PC-9 (cell line): ENCODE data around the gene F3. TPM values are rescaled to one million over a fixed set of nuclear protein-coding genes. Genes with fewer than 3 reads are reported as not detected.

ENCODE experiments used
- BruUV-seq: library from RNA; stranded (reverse); fragments of 400-500 nt; replicated peaks from 2 replicates; lab custom pipeline; 2021; lab: Mats Ljungman, UMichigan
- CTCF ChIA-PET: fragments of 300-600 bp; sonication (Branson Sonifier 250); formaldehyde crosslinking; loops from one replicate; lab custom pipeline; 2022; ENCODE audit warnings: antibody characterized with exemption; lab: Charles Lee
- POLR2A ChIA-PET: fragments of 300-600 bp; sonication (Branson Sonifier 250); formaldehyde crosslinking; loops from one replicate; lab custom pipeline; 2022; ENCODE audit warnings: antibody characterized with exemption; ENCODE audit not compliant: unreplicated experiment; lab: Charles Lee
- DNase-seq, 2 experiments: peaks; one replicate each; pipeline versions ENCODE4 v3.0.0 to v3.0.0-alpha.2; 2015 to 2022; ENCODE audit warnings: mixed read lengths in 1 of 2
- H2AFZ ChIP-seq: fragments of 200-600 bp; sonication (generic); 2 replicates; pipeline ENCODE4 v1.8.1; 2017; ENCODE audit warnings: antibody characterized with exemption
- H3F3A ChIP-seq: fragments of 200-600 bp; sonication (generic); 2 replicates; pipeline ENCODE4 v1.8.1; 2017; ENCODE audit warnings: antibody characterized with exemption, mild to moderate bottlenecking, low read depth; ENCODE audit not compliant: insufficient read depth
- H3K27ac ChIP-seq: fragments of 200-600 bp; sonication (generic); 2 replicates; pipeline ENCODE4 v1.6.1; 2016; ENCODE audit warnings: mixed run types
- H3K27me3 ChIP-seq: fragments of 200-600 bp; sonication (generic); 2 replicates; pipeline ENCODE4 v1.6.1; 2016; ENCODE audit warnings: low read depth, mixed run types; ENCODE audit not compliant: insufficient read depth
- H3K36me3 ChIP-seq: fragments of 200-600 bp; sonication (generic); 2 replicates; pipeline ENCODE4 v1.6.1; 2016; ENCODE audit warnings: low read depth, mixed run types
- H3K4me1 ChIP-seq: fragments of 200-600 bp; sonication (generic); replicated peaks from 2 replicates; pipeline ENCODE4 v1.6.1; 2016; ENCODE audit warnings: mixed run types; ENCODE audit not compliant: insufficient read depth
- H3K4me2 ChIP-seq: fragments of 200-600 bp; sonication (generic); 2 replicates; pipeline ENCODE4 v1.6.1; 2017; ENCODE audit warnings: mixed run types
- H3K4me3 ChIP-seq: fragments of 200-600 bp; sonication (generic); 2 replicates; pipeline ENCODE4 v1.6.1; 2016; ENCODE audit warnings: mixed run types
- H3K79me2 ChIP-seq: fragments of 200-600 bp; sonication (generic); 2 replicates; pipeline ENCODE4 v1.6.1; 2017; ENCODE audit warnings: low read depth, mixed run types
- H3K9me2 ChIP-seq: fragments of 200-600 bp; sonication (generic); 2 replicates; pipeline ENCODE4 v1.8.1; 2017; ENCODE audit warnings: mild to moderate bottlenecking; ENCODE audit not compliant: insufficient read depth
- H3K9me3 ChIP-seq: fragments of 200-600 bp; sonication (generic); 2 replicates; pipeline ENCODE4 v1.8.1; 2016; ENCODE audit warnings: low read depth; ENCODE audit not compliant: insufficient read depth
- H4K20me1 ChIP-seq: fragments of 200-600 bp; sonication (generic); 2 replicates; pipeline ENCODE4 v1.8.1; 2017; ENCODE audit not compliant: insufficient read depth
- CTCF ChIP-seq: fragments of 200-600 bp; sonication (generic); conservative IDR thresholded peaks from 2 replicates; pipeline ENCODE4 v1.6.1; 2017; ENCODE audit warnings: mixed run types, antibody characterized with exemption, mild to moderate bottlenecking, moderate library complexity
- EZH2 ChIP-seq: fragments of 200-600 bp; sonication (generic); IDR thresholded peaks from 2 replicates; pipeline ENCODE4 v1.8.0; 2017; ENCODE audit warnings: antibody characterized with exemption, low read depth
- intact Hi-C: fragments of 100-400 bp; cut with micrococcal nuclease; formaldehyde crosslinking; loops from one replicate; pipeline ENCODE4 v1.10.0; 2022; ENCODE audit not compliant: unreplicated experiment
- total RNA-seq: library from RNA; stranded (reverse); gene quantifications from 2 replicates; pipeline ENCODE4 v1.2.3, GENCODE V29; 2021

F3 gene
- total RNA-seq, 1 experiment from 2014 or later, result 335 TPM

GRCh38 chr1:94552071-94552586 lies 10.6 kb upstream of the F3 start:
- DNase-seq, result peak in 1 of 2 experiments; percentile 47
- no peak for TF ChIP-seq EZH2
- TF ChIP-seq CTCF, result no peak
- Histone ChIP-seq H3F3A (no peaks in the 10 kb centered on the region), H3K27ac (no peak overlapping the region), H3K36me3 (no peaks in the 10 kb centered on the region), H3K9me2 (no peaks in the 10 kb centered on the region), H3K9me3 (no peaks in the 10 kb centered on the region), H2AFZ (no peak overlapping the region), H3K27me3 (no peaks in the 10 kb centered on the region), H3K4me2 (no peak overlapping the region), H4K20me1 (no peaks in the 10 kb centered on the region), H3K79me2 (no peaks in the 10 kb centered on the region), H3K4me3 (no peak overlapping the region), H3K4me1 (peaks cover 13% of the 10 kb centered on the region)
- ChIA-PET POLR2A (interaction anchor here (0.6 kb wide), 1 partner anchor 10 kb away, joined by 3 read pairs; no protein-coding TSS in a partner anchor), CTCF (no interaction called here)
- intact Hi-C loops, result no loop called here
- BruUV-seq, result no TSS peak

GRCh38 chr1:94551449-94551848 lies 9.9 kb upstream of the F3 start:
- no peak overlapping the region for H3K27ac ChIP-seq
- H3K79me2 ChIP-seq, result no peaks in the 10 kb centered on the region
- BruUV-seq, result no TSS peak
- H3K9me3 ChIP-seq, result no peaks in the 10 kb centered on the region
- H3F3A ChIP-seq, result no peaks in the 10 kb centered on the region
- no peaks in the 10 kb centered on the region for H4K20me1 ChIP-seq
- no peaks in the 10 kb centered on the region for H3K9me2 ChIP-seq
- H3K4me1 ChIP-seq, result peaks cover 13% of the 10 kb centered on the region
- H2AFZ ChIP-seq, result no peak overlapping the region
- CTCF ChIA-PET, result interaction anchor here (0.6 kb wide), 1 partner anchor 39 kb away, joined by 3 read pairs; no protein-coding TSS in a partner anchor
- intact Hi-C loops, result no loop called here
- no peak overlapping the region for H3K4me2 ChIP-seq
- no peaks in the 10 kb centered on the region for H3K36me3 ChIP-seq
- POLR2A ChIA-PET, result interaction anchor here (0.8 kb wide), 1 partner anchor 74 kb away, joined by 9 read pairs; no protein-coding TSS in a partner anchor
- TF ChIP-seq CTCF, result no peak
- no peak for TF ChIP-seq EZH2
- no peak overlapping the region for H3K4me3 ChIP-seq
- no peaks in the 10 kb centered on the region for H3K27me3 ChIP-seq
- DNase-seq, result peak in 1 of 2 experiments; percentile 24

- no TSS peak for BruUV-seq
- no peak overlapping the region for H3K27ac ChIP-seq
- H3K9me3 ChIP-seq, result no peaks in the 10 kb centered on the region
- H3K79me2 ChIP-seq, result no peaks in the 10 kb centered on the region
- no peaks in the 10 kb centered on the region for H4K20me1 ChIP-seq
- ChIA-PET POLR2A (interaction anchor here (0.6 to 0.8 kb wide), 2 partner anchors 48 to 75 kb away, joined by 9 to 11 read pairs; no protein-coding TSS in a partner anchor), CTCF (interaction anchor here (0.6 kb wide), 1 partner anchor 38 kb away, joined by 3 read pairs; no protein-coding TSS in a partner anchor)
- no peaks in the 10 kb centered on the region for H3K27me3 ChIP-seq
- TF ChIP-seq EZH2 (no peak), CTCF (no peak)
- no peak overlapping the region for H3K4me2 ChIP-seq
- no peak overlapping the region for H2AFZ ChIP-seq
- no peaks in the 10 kb centered on the region for H3K36me3 ChIP-seq
- H3K9me2 ChIP-seq, result no peaks in the 10 kb centered on the region
- H3K4me3 ChIP-seq, result no peak overlapping the region
- DNase-seq, result no peak
- no peaks in the 10 kb centered on the region for H3F3A ChIP-seq
- intact Hi-C loops, result no loop called here
- peaks cover 15% of the 10 kb centered on the region for H3K4me1 ChIP-seq
These were observed 9.3 kb upstream of the F3 start for GRCh38 chr1:94550800-94551241.
